Naive thymus-derived CD8-positive, alpha-beta T cell (primary cell): Measurements from ENCODE around the gene GADD45B. TPM values are rescaled to one million over a fixed set of nuclear protein-coding genes. Genes with fewer than 3 reads are reported as not detected.

Source experiments
- ATAC-seq, 2 donors: fragments of 150-1000 bp; cut with Tn5 transposase in 1 of 2; sonication (Bioruptor Pico), chemical (Tn5 transposase) in 1 of 2; 1 replicate in 1 of 2; 2 replicates in 1 of 2; pipeline ENCODE4 v1.10.0; 2021; ENCODE audit warnings: mild to moderate bottlenecking in 2 of 2, moderate library complexity in 2 of 2
- POLR2A ChIA-PET: fragments of 350-600 bp; sonication (Branson Sonifier 250); formaldehyde crosslinking; loops from one replicate; lab custom pipeline; 2021; ENCODE audit warnings: antibody characterized with exemption; lab: Charles Lee
- DNase-seq, 10 donors: peaks; one replicate each; pipeline versions ENCODE4 v3.0.0 to v3.0.0-alpha.2; 2020 to 2022
- H3K27ac Mint-ChIP-seq, 10 donors: one replicate each; pipeline ENCODE4 v1.8.0; 2020 to 2022; ENCODE audit warnings: mild to moderate bottlenecking in 10 of 10, mixed read lengths in 10 of 10, moderate library complexity in 4 of 10, inconsistent platforms in 1 of 10
- H3K27me3 Mint-ChIP-seq, 5 donors: one replicate each; pipeline ENCODE4 v1.8.0; 2021 to 2022; ENCODE audit warnings: mixed read lengths in 5 of 5
- H3K36me3 Mint-ChIP-seq, 3 donors: one replicate each; pipeline ENCODE4 v1.8.0; 2020 to 2022; ENCODE audit warnings: mixed read lengths in 3 of 3, mild to moderate bottlenecking in 2 of 3, inconsistent platforms in 1 of 3
- H3K4me1 Mint-ChIP-seq, 4 donors: one replicate each; pipeline ENCODE4 v1.8.0; 2021 to 2022; ENCODE audit warnings: mixed read lengths in 4 of 4
- H3K4me3 Mint-ChIP-seq, 10 donors: one replicate each; pipeline ENCODE4 v1.8.0; 2020 to 2022; ENCODE audit warnings: mild to moderate bottlenecking in 10 of 10, mixed read lengths in 10 of 10, moderate library complexity in 6 of 10, inconsistent platforms in 1 of 10
- H3K9me3 Mint-ChIP-seq, 9 donors: one replicate each; pipeline ENCODE4 v1.8.0; 2020 to 2022; ENCODE audit warnings: mixed read lengths in 9 of 9, mild to moderate bottlenecking in 3 of 9, inconsistent platforms in 1 of 9, moderate library complexity in 1 of 9
- polyA plus RNA-seq, 3 donors: library from polyadenylated mRNA; unstranded; fragments of 300-500 nt; fragmentation: Illumina TruSeq; gene quantifications; one replicate each; pipeline ENCODE4 v1.2.3, GENCODE V29; 2021
- total RNA-seq, 8 experiments: library from RNA in 2 of 8; stranded (reverse) in 2 of 8; gene quantifications; one replicate each; pipeline ENCODE4 v1.2.3 and lab custom pipeline; 2021 to 2026

GADD45B gene
- total and polyA plus RNA-seq, 5 experiments from 2014 or later, result 41.0 to 115 (median 57.3) TPM

GRCh38 chr19:2446381-2446780, 29.5 kb upstream of the GADD45B start:
- no peaks in the 10 kb centered on the region for H3K27me3 Mint-ChIP-seq
- peaks cover 9 to 26% (median 14%) of the 10 kb centered on the region in 4 donors for H3K4me1 Mint-ChIP-seq
- H3K27ac Mint-ChIP-seq, result peak overlapping the region in 9 of 10 donors; percentile 64 to 95 (median 82)
- no peaks in the 10 kb centered on the region for H3K9me3 Mint-ChIP-seq
- POLR2A ChIA-PET, result interaction anchor here (1.1 to 2.2 kb wide), 4 partner anchors 10 to 176 kb away, joined by 3 to 9 read pairs (median 6); partner anchors contain the start of genes GADD45B, LMNB2 and TIMM13
- peak overlapping the region; percentile 71 to 93 (median 83) for H3K4me3 Mint-ChIP-seq
- H3K36me3 Mint-ChIP-seq, result peaks cover 0 to 18% (median 1%) of the 10 kb centered on the region in 3 donors
- peak; percentile 85 to 90 for ATAC-seq
- peak in 7 of 10 donors; percentile 18 to 69 (median 51) for DNase-seq

DNA sequence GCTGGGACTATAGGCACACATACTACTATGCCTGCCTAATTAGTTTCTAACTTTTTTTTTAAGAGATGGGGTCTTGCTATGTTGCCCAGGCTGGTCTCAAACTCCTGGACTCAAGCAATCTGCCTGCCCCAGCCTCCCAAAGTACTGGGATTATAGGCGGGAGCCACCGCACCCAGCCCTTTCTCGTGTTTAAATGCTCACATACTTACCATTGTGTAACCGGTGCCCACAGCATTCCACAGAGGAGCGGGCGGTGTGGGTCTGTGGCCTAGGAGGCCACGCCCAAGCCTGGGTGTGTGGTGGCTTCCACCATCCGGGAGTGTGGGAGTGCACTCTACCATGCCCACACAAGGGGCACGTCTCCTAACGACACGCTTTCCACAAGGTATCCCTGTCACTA, 26.9 kb upstream of the GADD45B start:
- H3K9me3 Mint-ChIP-seq, result no peaks in the 10 kb centered on the region
- no peak for DNase-seq

GRCh38 chr19:2451138-2451537, 24.8 kb upstream of the GADD45B start:
- DNase-seq (no peak), ATAC-seq (no peak)
- H3K27ac Mint-ChIP-seq, result no peak overlapping the region
- peaks cover 0 to 1% (median 0%) of the 10 kb centered on the region in 3 donors for H3K36me3 Mint-ChIP-seq
- POLR2A ChIA-PET, result no interaction called here
- H3K4me3 Mint-ChIP-seq, result no peak overlapping the region
- H3K27me3 Mint-ChIP-seq, result no peaks in the 10 kb centered on the region
- H3K9me3 Mint-ChIP-seq, result no peaks in the 10 kb centered on the region
- H3K4me1 Mint-ChIP-seq, result peaks cover 19 to 40% (median 19%) of the 10 kb centered on the region in 4 donors

More for the DNA sequence above, 26.9 kb upstream of the GADD45B start:
- peaks cover 9 to 29% (median 14%) of the 10 kb centered on the region in 4 donors for H3K4me1 Mint-ChIP-seq
- H3K4me3 Mint-ChIP-seq, result no peak overlapping the region
- no peak for ATAC-seq
- POLR2A ChIA-PET, result no interaction called here
- H3K27ac Mint-ChIP-seq, result peak overlapping the region in 2 of 10 donors; percentile 7 to 41
- peaks cover 0 to 3% (median 1%) of the 10 kb centered on the region in 3 donors for H3K36me3 Mint-ChIP-seq
- no peaks in the 10 kb centered on the region for H3K27me3 Mint-ChIP-seq

GRCh38 chr19:2451741-2452140, 24.2 kb upstream of the GADD45B start:
- no peak overlapping the region for H3K27ac Mint-ChIP-seq
- peaks cover 0 to 1% (median 0%) of the 10 kb centered on the region in 3 donors for H3K36me3 Mint-ChIP-seq
- H3K27me3 Mint-ChIP-seq, result no peaks in the 10 kb centered on the region
- H3K4me1 Mint-ChIP-seq, result peaks cover 13 to 34% (median 14%) of the 10 kb centered on the region in 4 donors
- DNase-seq, result no peak
- no peaks in the 10 kb centered on the region for H3K9me3 Mint-ChIP-seq
- H3K4me3 Mint-ChIP-seq, result no peak overlapping the region
- POLR2A ChIA-PET, result no interaction called here
- no peak for ATAC-seq

DNA sequence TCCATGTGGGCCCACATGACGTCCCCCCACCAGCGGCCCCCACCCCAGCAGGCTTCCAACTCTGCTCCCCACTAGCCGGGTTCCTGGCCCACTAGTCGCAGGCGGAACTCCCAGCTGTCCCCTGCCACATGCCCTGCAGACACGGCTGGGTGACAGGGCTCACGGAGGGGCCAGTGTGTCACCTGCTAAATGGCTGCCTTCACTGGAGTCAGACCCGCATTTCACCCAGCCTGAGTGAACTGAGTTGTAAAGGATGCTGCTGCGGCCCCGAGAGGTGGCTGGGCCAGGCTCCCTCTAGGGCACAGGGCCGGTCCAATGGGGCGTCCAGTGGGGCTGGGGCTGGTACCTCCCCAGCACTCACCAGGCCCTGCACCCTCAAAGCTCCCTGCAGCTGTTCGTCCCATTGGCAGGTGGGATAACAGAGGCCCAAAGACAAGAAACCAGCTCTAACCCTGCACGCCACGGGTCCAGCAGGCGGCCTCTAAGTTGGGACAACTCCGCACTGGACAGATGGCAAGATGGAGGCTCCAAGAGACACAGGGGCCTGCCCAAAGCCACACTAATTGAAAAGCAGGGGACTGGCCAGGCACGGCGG, 22.4 kb upstream of the GADD45B start:
- ATAC-seq, result no peak

GRCh38 chr19:2454199-2454961, 21.5 kb upstream of the GADD45B start:
- DNase-seq (no peak), ATAC-seq (no peak)
- Mint-ChIP-seq H3K9me3 (no peaks in the 10 kb centered on the region), H3K4me1 (peaks cover 10 to 28% (median 13%) of the 10 kb centered on the region in 4 donors), H3K4me3 (peak overlapping the region; percentile 29 to 91 (median 72)), H3K27ac (peak overlapping the region in 8 of 10 donors; percentile 34 to 86 (median 66)), H3K27me3 (no peaks in the 10 kb centered on the region), H3K36me3 (peaks cover 0 to 1% (median 0%) of the 10 kb centered on the region in 3 donors)
- POLR2A ChIA-PET, result interaction anchor here (0.7 to 5.3 kb wide), 4 partner anchors 20 to 30 kb away, joined by 3 to 51 read pairs (median 12); partner anchors contain the start of genes GADD45B and TIMM13

More for the DNA sequence above, 22.4 kb upstream of the GADD45B start:
- POLR2A ChIA-PET, result interaction anchor here (5.3 kb wide), 1 partner anchor 23 kb away, joined by 51 read pairs; the partner anchor contains the start of gene GADD45B
- Mint-ChIP-seq H3K27me3 (no peaks in the 10 kb centered on the region), H3K4me3 (peak overlapping the region in 2 of 10 donors; percentile 33 to 91), H3K27ac (no peak overlapping the region), H3K4me1 (peaks cover 10 to 28% (median 13%) of the 10 kb centered on the region in 4 donors), H3K36me3 (peaks cover 0 to 1% (median 0%) of the 10 kb centered on the region in 3 donors), H3K9me3 (no peaks in the 10 kb centered on the region)
- DNase-seq, result no peak

GRCh38 chr19:2454962-2455850, 20.7 kb upstream of the GADD45B start:
- no peak for ATAC-seq
- Mint-ChIP-seq H3K4me1 (peaks cover 10 to 25% (median 12%) of the 10 kb centered on the region in 4 donors), H3K4me3 (peak overlapping the region; percentile 66 to 91 (median 78)), H3K27ac (peak overlapping the region; percentile 7 to 86 (median 56)), H3K9me3 (no peaks in the 10 kb centered on the region), H3K36me3 (peaks cover 0 to 1% (median 0%) of the 10 kb centered on the region in 3 donors), H3K27me3 (peaks cover 0 to 3% (median 0%) of the 10 kb centered on the region in 5 donors)
- DNase-seq, result no peak
- POLR2A ChIA-PET, result interaction anchor here (1.2 to 5.3 kb wide), 3 partner anchors 22 to 31 kb away, joined by 3 to 51 read pairs (median 19); partner anchors contain the start of genes GADD45B and TIMM13

DNA sequence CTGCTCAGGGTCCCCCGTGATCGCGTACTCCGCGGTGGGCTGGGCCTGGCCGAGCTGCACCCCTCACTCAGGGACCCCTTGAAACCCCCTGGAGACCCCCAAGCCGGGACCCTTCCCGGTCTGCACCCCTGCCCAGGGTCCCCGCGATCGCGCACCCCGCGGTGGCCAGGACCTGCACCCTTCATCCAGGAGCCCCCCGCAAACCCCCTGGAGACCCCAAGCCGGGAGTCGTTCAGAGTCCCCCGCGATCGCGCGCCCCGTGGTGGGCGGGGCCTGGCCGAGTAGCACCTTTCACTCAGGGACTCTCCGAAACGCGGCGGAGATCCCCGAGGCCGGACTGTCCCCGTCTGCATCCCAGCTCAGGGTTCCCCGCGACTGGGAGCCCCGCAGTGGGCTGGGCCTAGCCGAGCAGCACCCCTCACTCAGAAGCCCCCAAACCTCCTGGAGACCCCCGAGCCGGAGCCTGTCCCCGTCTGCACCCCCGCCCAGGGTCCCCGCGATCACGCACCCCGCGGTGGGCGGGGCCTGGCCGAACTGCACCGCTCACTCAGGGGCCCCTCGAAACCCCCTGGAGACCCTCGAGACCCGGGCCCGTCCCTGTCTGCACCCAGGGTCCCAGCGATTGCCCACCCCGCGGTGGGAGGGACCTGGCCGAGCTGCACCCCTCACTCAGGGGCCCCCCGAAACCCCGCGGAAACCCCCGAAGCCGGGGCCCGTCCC, 19.9 kb upstream of the GADD45B start:
- DNase-seq, result peak in 8 of 10 donors; percentile 8 to 56 (median 34)
- peaks cover 0 to under 1% (median 0%) of the 10 kb centered on the region in 3 donors for H3K36me3 Mint-ChIP-seq
- ATAC-seq, result peak; percentile 32 to 40
- H3K27ac Mint-ChIP-seq, result peak overlapping the region in 8 of 10 donors; percentile 13 to 92 (median 83)
- H3K4me1 Mint-ChIP-seq, result peaks cover 10 to 24% (median 12%) of the 10 kb centered on the region in 4 donors
- POLR2A ChIA-PET, result interaction anchor here (0.5 to 5.3 kb wide), 9 partner anchors 9 to 329 kb away, joined by 3 to 51 read pairs (median 4); partner anchors contain the start of genes GADD45B, THOP1 and TIMM13
- no peaks in the 10 kb centered on the region for H3K9me3 Mint-ChIP-seq
- peaks cover 0 to 4% (median 0%) of the 10 kb centered on the region in 5 donors for H3K27me3 Mint-ChIP-seq
- H3K4me3 Mint-ChIP-seq, result peak overlapping the region; percentile 69 to 91 (median 79)

DNA sequence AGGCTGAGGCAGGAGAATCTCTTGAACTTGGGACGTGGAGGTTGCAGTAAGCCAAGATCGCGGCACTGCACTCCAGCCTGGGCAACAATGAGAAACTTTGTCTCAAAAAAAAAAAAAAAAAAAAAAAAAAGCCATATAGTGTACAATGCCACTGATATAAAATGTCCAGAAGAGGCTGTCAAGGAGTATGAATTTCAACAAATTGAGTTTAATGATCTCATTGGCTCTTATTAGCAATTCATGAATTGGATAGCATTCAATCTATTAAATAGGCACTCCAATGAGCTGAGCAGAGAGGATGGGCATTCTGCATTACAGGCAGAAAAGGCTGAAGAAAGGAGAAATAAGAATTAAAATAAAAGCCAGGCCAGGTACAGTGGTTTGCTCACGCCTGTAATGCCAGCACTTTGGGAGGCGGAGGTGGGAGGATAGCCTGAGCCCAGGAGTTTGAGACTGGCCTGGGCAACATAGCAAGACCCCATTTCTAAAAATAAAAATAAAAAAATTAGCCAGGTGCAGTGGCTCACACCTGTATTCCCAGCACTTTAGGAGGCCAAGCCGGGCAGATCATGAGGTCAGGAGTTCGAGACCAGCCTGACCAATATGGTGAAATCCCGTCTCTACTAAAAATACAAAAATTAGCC, 18.4 kb upstream of the GADD45B start:
- Mint-ChIP-seq H3K9me3 (no peaks in the 10 kb centered on the region), H3K27me3 (peaks cover 0 to 4% (median 0%) of the 10 kb centered on the region in 5 donors)
- POLR2A ChIA-PET, result interaction anchor here (0.6 to 5.3 kb wide), 10 partner anchors 11 to 327 kb away, joined by 3 to 51 read pairs (median 4); partner anchors contain the start of genes GADD45B, LSM7, SPPL2B and THOP1

GRCh38 chr19:2458054-2458453, 17.9 kb upstream of the GADD45B start:
- POLR2A ChIA-PET, result interaction anchor here (0.6 to 5.3 kb wide), 3 partner anchors 19 to 182 kb away, joined by 3 to 51 read pairs (median 3); partner anchors contain the start of gene GADD45B
- DNase-seq (no peak), ATAC-seq (no peak)
- Mint-ChIP-seq H3K4me3 (peak overlapping the region in 2 of 10 donors; percentile 56 to 73), H3K9me3 (no peaks in the 10 kb centered on the region), H3K36me3 (no peaks in the 10 kb centered on the region), H3K4me1 (peaks cover 15 to 27% (median 19%) of the 10 kb centered on the region in 4 donors), H3K27me3 (peaks cover 0 to 4% (median 0%) of the 10 kb centered on the region in 5 donors), H3K27ac (peak overlapping the region in 3 of 10 donors; percentile 25 to 56 (median 27))

More for the DNA sequence above, 18.4 kb upstream of the GADD45B start:
- no peaks in the 10 kb centered on the region for H3K36me3 Mint-ChIP-seq
- peaks cover 15 to 28% (median 19%) of the 10 kb centered on the region in 4 donors for H3K4me1 Mint-ChIP-seq
- H3K27ac Mint-ChIP-seq, result peak overlapping the region; percentile 68 to 97 (median 93)
- peak overlapping the region; percentile 69 to 87 (median 83) for H3K4me3 Mint-ChIP-seq
- ATAC-seq, result no peak
- DNase-seq, result no peak
